ENCODE data around the gene DUSP10.

DNA sequence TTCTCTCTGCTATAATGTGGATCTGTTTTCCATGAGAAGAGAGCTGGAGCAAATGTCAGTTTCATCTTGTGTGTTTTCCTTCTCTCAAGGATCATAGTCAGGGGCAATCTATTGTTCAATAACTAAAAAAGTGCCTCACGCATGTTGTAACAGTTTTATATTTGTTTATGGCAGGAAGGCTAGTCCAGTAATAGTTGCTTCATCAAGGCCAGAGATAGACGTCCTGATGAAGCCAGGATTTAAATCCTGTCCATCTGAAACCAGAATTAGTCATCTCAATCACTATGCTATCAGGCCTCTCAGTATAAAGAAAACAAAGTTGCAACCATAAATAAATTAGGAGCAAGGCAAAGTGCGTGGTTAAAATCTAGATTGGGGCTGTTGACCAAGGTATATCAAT is 30.2 kb upstream of the DUSP10 start:
- no peak for TF ChIP-seq CTCF (IDR thresholded peaks at IDR 0.05)
- TF ChIP-seq EP300 (IDR thresholded peaks at IDR 0.05; ENCODE audit: low read depth): no peak
- TF ChIP-seq POLR2A (IDR thresholded peaks at IDR 0.05): no peak
- no peak for TF ChIP-seq POLR2AphosphoS5 (IDR thresholded peaks at IDR 0.05)
